LNCaP clone FGC (cell line): ENCODE data around the gene ENO2.

Source experiments
- DNase-seq: peaks from one replicate; pipeline ENCODE4 v3.0.0-alpha.2; 2011; ENCODE audit warnings: low read depth
- H3K4me3 ChIP-seq: 2 replicates; pipeline ENCODE4 v1.5.1; 2011; ENCODE audit warnings: mild to moderate bottlenecking, low read depth, low read length, control low read depth
- TF ChIP-seq, protein P1 (sequence below): IDR thresholded peaks from 2 replicates; pipeline ENCODE4 v1.5.1; 2012; ENCODE audit warnings: mild to moderate bottlenecking; ENCODE audit not compliant: control insufficient read depth, insufficient read depth; ENCODE audit errors: extremely low read depth

ENO2 gene

DNA sequence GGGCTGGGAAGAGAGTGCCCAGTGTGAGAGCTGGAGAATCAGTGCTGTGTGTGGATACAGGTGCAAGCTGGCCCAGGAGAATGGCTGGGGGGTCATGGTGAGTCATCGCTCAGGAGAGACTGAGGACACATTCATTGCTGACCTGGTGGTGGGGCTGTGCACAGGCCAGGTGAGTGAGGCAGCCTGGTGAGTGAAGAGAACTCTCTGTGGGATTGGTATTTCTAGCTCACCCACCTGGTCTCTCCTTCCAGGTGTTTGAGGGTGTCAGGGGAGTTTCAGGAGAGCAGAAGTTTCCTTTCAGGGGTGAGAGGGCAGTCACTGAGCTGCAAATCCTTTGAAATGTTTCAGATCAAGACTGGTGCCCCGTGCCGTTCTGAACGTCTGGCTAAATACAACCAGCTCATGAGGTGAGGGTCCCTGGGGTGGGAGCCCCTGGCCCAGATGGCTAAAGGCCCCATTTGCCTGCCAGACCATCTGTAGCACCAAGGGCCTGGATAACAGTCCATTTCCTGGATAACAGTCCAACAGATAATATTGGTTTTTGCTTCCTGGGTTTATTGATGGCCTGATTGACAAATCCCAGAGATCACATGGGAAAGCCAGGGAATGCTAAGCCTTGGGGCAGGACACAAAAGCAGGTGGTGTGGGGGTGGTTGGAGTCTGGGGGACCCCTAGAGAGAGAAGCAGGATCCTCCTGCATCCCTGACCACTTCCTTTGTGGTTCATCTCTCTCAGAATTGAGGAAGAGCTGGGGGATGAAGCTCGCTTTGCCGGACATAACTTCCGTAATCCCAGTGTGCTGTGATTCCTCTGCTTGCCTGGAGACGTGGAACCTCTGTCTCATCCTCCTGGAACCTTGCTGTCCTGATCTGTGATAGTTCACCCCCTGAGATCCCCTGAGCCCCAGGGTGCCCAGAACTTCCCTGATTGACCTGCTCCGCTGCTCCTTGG lies 7.9 kb downstream of the ENO2 start:
- no peak for DNase-seq
- no peak overlapping the region for H3K4me3 ChIP-seq
- TF ChIP-seq, protein P1, sequence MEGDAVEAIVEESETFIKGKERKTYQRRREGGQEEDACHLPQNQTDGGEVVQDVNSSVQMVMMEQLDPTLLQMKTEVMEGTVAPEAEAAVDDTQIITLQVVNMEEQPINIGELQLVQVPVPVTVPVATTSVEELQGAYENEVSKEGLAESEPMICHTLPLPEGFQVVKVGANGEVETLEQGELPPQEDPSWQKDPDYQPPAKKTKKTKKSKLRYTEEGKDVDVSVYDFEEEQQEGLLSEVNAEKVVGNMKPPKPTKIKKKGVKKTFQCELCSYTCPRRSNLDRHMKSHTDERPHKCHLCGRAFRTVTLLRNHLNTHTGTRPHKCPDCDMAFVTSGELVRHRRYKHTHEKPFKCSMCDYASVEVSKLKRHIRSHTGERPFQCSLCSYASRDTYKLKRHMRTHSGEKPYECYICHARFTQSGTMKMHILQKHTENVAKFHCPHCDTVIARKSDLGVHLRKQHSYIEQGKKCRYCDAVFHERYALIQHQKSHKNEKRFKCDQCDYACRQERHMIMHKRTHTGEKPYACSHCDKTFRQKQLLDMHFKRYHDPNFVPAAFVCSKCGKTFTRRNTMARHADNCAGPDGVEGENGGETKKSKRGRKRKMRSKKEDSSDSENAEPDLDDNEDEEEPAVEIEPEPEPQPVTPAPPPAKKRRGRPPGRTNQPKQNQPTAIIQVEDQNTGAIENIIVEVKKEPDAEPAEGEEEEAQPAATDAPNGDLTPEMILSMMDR = no peak

DNA sequence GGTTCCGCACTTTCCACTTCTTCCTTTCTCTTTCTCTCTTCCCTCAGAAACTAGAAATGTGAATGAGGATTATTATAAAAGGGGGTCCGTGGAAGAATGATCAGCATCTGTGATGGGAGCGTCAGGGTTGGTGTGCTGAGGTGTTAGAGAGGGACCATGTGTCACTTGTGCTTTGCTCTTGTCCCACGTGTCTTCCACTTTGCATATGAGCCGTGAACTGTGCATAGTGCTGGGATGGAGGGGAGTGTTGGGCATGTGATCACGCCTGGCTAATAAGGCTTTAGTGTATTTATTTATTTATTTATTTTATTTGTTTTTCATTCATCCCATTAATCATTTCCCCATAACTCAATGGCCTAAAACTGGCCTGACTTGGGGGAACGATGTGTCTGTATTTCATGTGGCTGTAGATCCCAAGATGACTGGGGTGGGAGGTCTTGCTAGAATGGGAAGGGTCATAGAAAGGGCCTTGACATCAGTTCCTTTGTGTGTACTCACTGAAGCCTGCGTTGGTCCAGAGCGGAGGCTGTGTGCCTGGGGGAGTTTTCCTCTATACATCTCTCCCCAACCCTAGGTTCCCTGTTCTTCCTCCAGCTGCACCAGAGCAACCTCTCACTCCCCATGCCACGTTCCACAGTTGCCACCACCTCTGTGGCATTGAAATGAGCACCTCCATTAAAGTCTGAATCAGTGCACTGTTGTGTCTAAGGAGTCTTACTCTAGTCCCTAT lies 8.8 kb downstream of the ENO2 start:
- H3K4me3 ChIP-seq = no peak overlapping the region
- TF ChIP-seq, protein P1 = no peak
- DNase-seq = no peak

DNA sequence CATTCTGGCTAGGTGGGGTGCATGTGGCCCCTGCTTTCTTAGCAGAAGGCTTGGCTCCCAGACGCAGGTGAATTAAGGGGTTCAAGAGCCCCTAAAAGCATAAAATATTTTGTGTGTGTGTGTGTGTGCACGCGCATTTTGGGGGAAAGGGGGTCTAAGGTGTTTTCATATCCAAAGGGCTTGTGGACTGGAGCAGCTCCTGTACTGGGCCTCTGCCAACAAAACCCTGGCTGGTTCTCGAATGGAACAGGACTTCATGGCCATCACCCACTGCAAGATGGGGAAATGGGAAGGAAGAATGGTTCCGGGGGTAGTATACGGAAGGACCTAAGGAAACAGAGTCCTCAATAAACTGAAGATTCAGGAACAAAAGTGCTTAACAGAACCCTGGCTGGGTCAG lies 9.5 kb downstream of the ENO2 start:
- no peak for DNase-seq
- TF ChIP-seq, protein P1 = no peak
- no peak overlapping the region for H3K4me3 ChIP-seq

DNA sequence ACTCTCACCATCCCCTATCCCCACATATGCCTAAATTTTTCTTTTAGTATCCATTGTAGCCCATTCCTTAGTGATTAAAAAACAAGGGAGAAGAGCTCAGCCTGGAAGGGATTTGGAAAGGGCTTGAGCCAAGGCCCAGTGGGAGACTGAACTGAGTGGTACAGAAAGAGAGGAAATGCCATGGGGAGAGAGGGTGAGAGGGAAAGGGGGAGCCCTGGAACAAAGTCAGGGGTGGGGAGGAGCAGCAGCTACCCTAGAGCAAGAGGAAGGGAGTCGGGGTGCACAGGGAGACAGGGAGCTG lies 10.8 kb downstream of the ENO2 start:
- TF ChIP-seq, protein P1 = no peak
- peak overlapping the region; percentile 68; the same call in 1 of the 2 replicates for H3K4me3 ChIP-seq

DNA sequence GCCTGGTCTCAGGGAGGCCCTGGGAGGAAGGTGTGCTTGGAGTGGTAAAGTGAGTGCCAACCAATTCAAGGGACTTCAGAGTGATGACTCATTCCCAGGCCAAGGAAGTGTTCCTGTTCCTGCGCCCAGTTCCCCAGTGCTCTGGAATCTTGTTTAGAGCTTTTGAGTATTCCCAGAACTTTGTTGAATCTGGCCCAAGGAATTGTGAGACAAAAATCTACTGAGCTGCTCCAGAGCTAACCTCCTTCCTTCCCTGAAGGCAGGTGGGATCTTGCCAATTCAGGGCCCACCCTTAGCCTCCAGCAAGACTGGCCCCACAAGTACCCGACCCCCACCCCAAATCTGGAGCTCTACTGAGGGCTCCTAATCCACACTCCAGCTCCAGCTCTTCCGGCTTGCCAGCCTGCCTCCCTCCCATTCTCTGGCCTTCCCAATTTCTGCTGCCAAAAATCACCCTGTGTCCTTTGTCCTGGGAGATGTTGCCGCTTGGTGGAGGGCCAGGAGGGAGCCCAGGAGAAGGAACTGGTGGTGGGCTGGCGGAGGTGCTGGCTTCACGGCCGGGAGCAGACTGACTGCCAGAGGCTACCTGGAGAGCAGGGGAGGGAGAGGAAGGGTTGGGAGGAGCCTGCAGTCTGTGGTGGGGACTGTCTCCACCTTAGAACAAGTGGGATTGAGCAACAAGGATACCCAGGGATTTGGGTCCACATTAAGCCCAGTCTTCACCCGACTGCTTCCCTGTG lies 11.3 kb downstream of the ENO2 start:
- TF ChIP-seq, protein P1 = no peak
- peak; percentile 96 for DNase-seq
- peak overlapping the region; percentile 68 for H3K4me3 ChIP-seq

More for the DNA sequence above, 10.8 kb downstream of the ENO2 start:
- DNase-seq = no peak

DNA sequence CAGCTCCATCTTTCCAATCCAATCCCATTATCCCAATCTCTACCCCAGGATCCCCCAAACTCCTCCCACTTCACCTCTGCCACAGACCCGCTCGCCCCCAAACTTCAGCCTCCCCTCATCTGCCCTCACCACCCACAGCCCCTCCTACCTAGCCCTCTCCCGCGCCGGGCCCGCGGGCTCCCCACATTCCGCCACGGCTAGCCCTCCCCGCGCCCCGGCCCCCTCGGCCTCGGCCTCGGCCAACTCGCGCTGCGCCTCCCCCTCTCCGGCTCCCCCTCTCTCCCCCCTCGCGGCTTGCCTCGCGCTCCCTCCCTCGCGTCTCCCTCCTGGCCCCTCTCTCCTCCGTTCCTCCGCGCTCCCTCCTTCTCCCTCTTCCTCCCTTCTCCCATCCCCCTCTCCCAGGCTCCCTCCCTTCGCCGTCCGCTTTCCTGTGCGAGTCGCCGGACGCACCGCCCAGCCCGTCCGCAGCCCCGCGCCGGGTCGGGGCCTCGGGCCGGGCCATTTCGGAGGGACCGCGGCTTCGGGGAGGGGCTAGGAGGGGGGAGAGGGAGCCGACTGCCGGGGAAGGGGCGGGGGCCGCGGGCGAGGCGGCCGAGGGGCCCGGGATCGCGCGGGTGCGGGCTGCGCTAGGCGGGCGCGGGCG lies 13.1 kb downstream of the ENO2 start, which contains the start of gene ATN1:
Gene ATN1, plus strand, starts transcription at position 581 of the 643 bp plus-strand sequence. CDS start 6,043 bp downstream, outside the sequence.
- no peak for DNase-seq
- TF ChIP-seq, protein P1 = no peak
- peak within 1 kb of the TSS; percentile 89 for H3K4me3 ChIP-seq
